Hepatocyte (in vitro differentiated cells): Measurements from ENCODE around the gene ARMC2. TPM values are rescaled to one million over a fixed set of nuclear protein-coding genes. Genes with fewer than 3 reads are reported as not detected.

Experiments
- DNase-seq: peaks from one replicate; pipeline ENCODE4 v3.0.0-alpha.2; 2016; ENCODE audit warnings: low spot score
- H2AFZ ChIP-seq: fragments of 200-600 bp; sonication (generic); 2 replicates; pipeline ENCODE4 v1.6.0; 2016; ENCODE audit warnings: antibody characterized with exemption, mild to moderate bottlenecking
- H3K27ac ChIP-seq: fragments of 200-600 bp; sonication (generic); 2 replicates; pipeline ENCODE4 v1.5.1; 2016; ENCODE audit warnings: mild to moderate bottlenecking
- H3K27me3 ChIP-seq: fragments of 200-600 bp; sonication (generic); 2 replicates; pipeline ENCODE4 v1.6.1; 2016
- H3K36me3 ChIP-seq: fragments of 200-600 bp; sonication (generic); replicated peaks from 2 replicates; pipeline ENCODE4 v1.5.1; 2016; ENCODE audit warnings: low read depth; ENCODE audit not compliant: insufficient read depth
- H3K4me1 ChIP-seq: fragments of 200-600 bp; sonication (generic); 2 replicates; pipeline ENCODE4 v1.5.1; 2016; ENCODE audit warnings: mild to moderate bottlenecking, moderate library complexity; ENCODE audit not compliant: insufficient read depth
- H3K4me2 ChIP-seq: fragments of 200-600 bp; sonication (generic); 2 replicates; pipeline ENCODE4 v1.6.0; 2016
- H3K4me3 ChIP-seq: fragments of 200-600 bp; sonication (generic); 2 replicates; pipeline ENCODE4 v1.5.1; 2016; ENCODE audit warnings: mild to moderate bottlenecking
- H3K79me2 ChIP-seq: fragments of 200-600 bp; sonication (generic); 2 replicates; pipeline ENCODE4 v1.6.0; 2017; ENCODE audit warnings: mild to moderate bottlenecking
- H3K9me2 ChIP-seq: fragments of 200-600 bp; sonication (generic); replicated peaks from 2 replicates; pipeline ENCODE4 v1.6.0; 2017; ENCODE audit warnings: mild to moderate bottlenecking; ENCODE audit not compliant: insufficient read depth
- H3K9me3 ChIP-seq: fragments of 200-600 bp; sonication (generic); 2 replicates; pipeline ENCODE4 v1.5.1; 2016; ENCODE audit warnings: low read depth, mild to moderate bottlenecking
- H4K20me1 ChIP-seq: fragments of 200-600 bp; sonication (generic); 2 replicates; pipeline ENCODE4 v1.6.0; 2016; ENCODE audit warnings: mild to moderate bottlenecking; ENCODE audit not compliant: insufficient read depth, poor library complexity, severe bottlenecking
- CTCF ChIP-seq: fragments of 200-600 bp; sonication (generic); IDR thresholded peaks from 2 replicates; pipeline ENCODE4 v1.5.1; 2016; ENCODE audit warnings: antibody characterized with exemption, mild to moderate bottlenecking; ENCODE audit not compliant: poor library complexity
- EZH2 ChIP-seq: fragments of 200-600 bp; sonication (generic); IDR thresholded peaks from 2 replicates; pipeline ENCODE4 v1.6.1; 2016; ENCODE audit warnings: antibody characterized with exemption, mild to moderate bottlenecking, borderline replicate concordance
- EZH2phosphoT487 ChIP-seq: fragments of 200-600 bp; sonication (generic); IDR thresholded peaks from one replicate; pipeline ENCODE4 v1.6.1; 2018; ENCODE audit warnings: antibody characterized with exemption, mild to moderate bottlenecking, low read depth, moderate library complexity; ENCODE audit not compliant: unreplicated experiment, severe bottlenecking
- WGBS: methylation state at CpG from one replicate; pipeline ENCODE4 v1.1.6; 2016; ENCODE audit warnings: low lambda C conversion rate; ENCODE audit errors: missing lambda C conversion rate; 5-methylcytosine and 5-hydroxymethylcytosine counted together
- polyA plus RNA-seq: library from polyadenylated mRNA; unstranded; fragments of >200 nt; fragmentation: Nextera tagmentation; extraction: Ambion mirVana; gene quantifications from 2 replicates; pipeline ENCODE4 v1.2.1, GENCODE V29; 2016
- total RNA-seq: library from RNA; depleted of rRNA; stranded (reverse); fragments of >200 nt; gene quantifications from 2 replicates; pipeline ENCODE4 v1.2.3, GENCODE V29; 2014

The ARMC2 gene
- total and polyA plus RNA-seq, 2 experiments from 2014 or later, result 2.8 to 4.8 TPM

- Histone ChIP-seq H2AFZ (peak overlapping the region; percentile 33), H3K4me3 (no peak overlapping the region), H3K27ac (peak overlapping the region; percentile 64), H4K20me1 (no peaks in the 10 kb centered on the region), H3K4me1 (peaks cover 10% of the 10 kb centered on the region), H3K36me3 (no peaks in the 10 kb centered on the region), H3K4me2 (peak overlapping the region; percentile 32), H3K9me2 (no peaks in the 10 kb centered on the region), H3K79me2 (no peaks in the 10 kb centered on the region), H3K9me3 (no peaks in the 10 kb centered on the region), H3K27me3 (no peaks in the 10 kb centered on the region)
- DNase-seq, result peak; percentile 55
- no peak for TF ChIP-seq CTCF
- no peak for TF ChIP-seq EZH2
- no peak for TF ChIP-seq EZH2phosphoT487
- 63% methylated on average over 12 of the region's 12 CpGs for WGBS
Measured at GRCh38 chr6:108966855-108967755, 118.9 kb downstream of the ARMC2 start.

- WGBS, result 80% methylated on average over 14 of the region's 14 CpGs
- Histone ChIP-seq H3K27me3 (no peaks in the 10 kb centered on the region), H3K9me2 (no peaks in the 10 kb centered on the region), H3K4me1 (peaks cover 10% of the 10 kb centered on the region), H3K4me3 (no peak overlapping the region), H3K27ac (no peak overlapping the region), H3K9me3 (no peaks in the 10 kb centered on the region), H2AFZ (no peak overlapping the region), H4K20me1 (no peaks in the 10 kb centered on the region), H3K36me3 (no peaks in the 10 kb centered on the region), H3K79me2 (no peaks in the 10 kb centered on the region), H3K4me2 (no peak overlapping the region)
- TF ChIP-seq CTCF (no peak), EZH2 (no peak), EZH2phosphoT487 (no peak)
- DNase-seq, result no peak
Measured at GRCh38 chr6:108968325-108969316, 120.4 kb downstream of the ARMC2 start.

- H4K20me1 ChIP-seq, result no peaks in the 10 kb centered on the region
- H3K9me2 ChIP-seq, result no peaks in the 10 kb centered on the region
- 95% methylated on average over 2 of the region's 2 CpGs for WGBS
- H3K27me3 ChIP-seq, result no peaks in the 10 kb centered on the region
- no peak overlapping the region for H3K4me2 ChIP-seq
- H3K4me1 ChIP-seq, result peaks cover 10% of the 10 kb centered on the region
- H3K79me2 ChIP-seq, result no peaks in the 10 kb centered on the region
- no peaks in the 10 kb centered on the region for H3K9me3 ChIP-seq
- no peaks in the 10 kb centered on the region for H3K36me3 ChIP-seq
- TF ChIP-seq EZH2, result no peak
- H2AFZ ChIP-seq, result no peak overlapping the region
- no peak overlapping the region for H3K4me3 ChIP-seq
- H3K27ac ChIP-seq, result no peak overlapping the region
- no peak for DNase-seq
Measured at GRCh38 chr6:108969776-108970175, 121.6 kb downstream of the ARMC2 start.
